ENCODE data around the gene MSX2. TPM values are rescaled to one million over a fixed set of nuclear protein-coding genes. Genes with fewer than 3 reads are reported as not detected.
A peak's percentile ranks its signal among the peaks of the same experiment; 100 is the strongest.

Gene MSX2
- total and polyA plus RNA-seq, 4 experiments from 2014 or later: 0.30 TPM; not detected in 3

DNA sequence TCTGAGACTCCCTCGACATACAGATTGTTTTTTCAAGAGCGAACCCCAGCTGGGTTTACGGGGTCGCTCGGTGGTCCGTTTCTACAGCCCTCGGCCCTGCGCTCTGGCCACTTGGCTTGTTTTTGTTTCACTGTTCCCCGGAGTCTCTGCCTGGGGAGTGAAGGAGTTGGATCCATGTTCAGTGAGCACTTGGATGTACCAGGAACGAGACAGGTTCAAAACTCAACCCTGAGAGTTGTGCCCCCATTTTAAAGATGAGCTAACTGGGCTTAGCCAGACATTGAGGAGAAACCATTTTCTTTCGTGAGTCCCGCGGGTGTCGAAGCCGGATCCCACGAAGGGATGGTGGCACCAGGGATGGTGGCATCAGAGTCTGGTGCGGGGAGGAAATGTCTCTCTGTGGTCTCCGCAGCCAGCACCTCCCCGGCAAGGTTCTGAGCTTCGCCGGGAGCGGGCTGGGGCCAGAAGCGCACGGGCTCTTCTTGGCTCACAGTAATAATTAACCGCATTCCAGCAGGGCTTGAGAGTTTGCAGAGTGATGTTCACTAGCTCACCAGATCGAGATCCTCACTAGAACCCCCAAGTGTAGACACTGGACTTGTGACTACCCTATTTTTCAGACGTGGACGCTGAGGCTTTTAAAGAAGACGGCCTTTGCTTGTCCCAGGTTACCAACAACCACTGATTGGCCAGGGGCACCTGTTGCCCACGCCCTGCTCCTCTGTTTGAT, 1.0 kb downstream of the MSX2 start:
- H3K4me3 Mint-ChIP-seq: peak overlapping the region in 7 of 8 donors; percentile 17 to 72 (median 46)

DNA sequence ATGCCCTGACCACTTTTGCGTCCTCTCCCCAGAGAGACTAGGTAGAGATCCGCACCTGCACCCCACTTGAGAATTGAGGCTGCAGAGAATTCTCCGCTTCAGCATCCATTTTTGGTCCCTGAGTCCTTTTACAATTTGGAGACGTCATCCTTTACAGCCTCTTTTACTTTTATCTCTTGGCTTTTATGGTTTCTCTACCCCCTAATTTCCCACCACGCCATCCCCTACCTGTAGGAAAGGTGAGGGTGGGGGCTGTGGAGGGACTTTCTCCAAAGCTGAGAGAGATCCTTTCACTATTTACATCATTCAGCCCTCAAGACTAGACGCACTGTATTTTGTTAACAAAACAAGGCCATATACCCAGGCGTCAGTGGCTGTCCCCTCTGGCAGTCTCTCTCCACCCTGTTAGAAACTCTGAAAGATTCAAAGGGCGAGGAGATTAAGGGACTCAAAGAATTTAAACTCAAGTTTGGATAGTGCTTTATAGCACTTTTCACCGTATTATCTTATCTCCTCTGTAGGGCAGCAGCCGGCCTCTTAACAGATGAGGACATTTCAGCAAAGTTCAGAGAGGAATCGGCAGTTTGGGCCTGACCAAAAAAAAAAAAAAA, 1.7 kb downstream of the MSX2 start:
- CTCF ChIA-PET (ENCODE audit: partially characterized antibody): no interaction called here

More for the DNA sequence above, 1.0 kb downstream of the MSX2 start:
- H3K4me1 Mint-ChIP-seq: peaks cover 7 to 31% (median 16%) of the 10 kb centered on the region in 4 donors
- Histone ChIP-seq H3K27me3 (ENCODE audit: insufficient read depth, low read length) (peaks cover 40% of the 10 kb centered on the region), H3K27ac (ENCODE audit: low read depth, low read length) (no peak overlapping the region), H3K4me3 (ENCODE audit: low read length in 2 of 2) (no peak overlapping the region), H3K4me1 (ENCODE audit: insufficient read depth, low read length) (peaks cover 10% of the 10 kb centered on the region), H3K36me3 (ENCODE audit: insufficient read depth, low read length) (no peaks in the 10 kb centered on the region), H3K9me3 (ENCODE audit: control insufficient read depth in 1 of 2, low read length in 2 of 2) (no peaks in the 10 kb centered on the region)
- H3K27ac Mint-ChIP-seq: no peak overlapping the region
- DNase-seq: no peak
- intact Hi-C loops (cut with micrococcal nuclease): no loop called here
- POLR2A ChIA-PET (ENCODE audit: partially characterized antibody): no interaction called here
- H3K9me3 Mint-ChIP-seq: peaks cover 0 to 7% (median 3%) of the 10 kb centered on the region in 8 donors
- H3K36me3 Mint-ChIP-seq: no peaks in the 10 kb centered on the region
- H3K27me3 Mint-ChIP-seq: peaks cover 61 to 70% of the 10 kb centered on the region in 2 donors
- CTCF ChIA-PET (ENCODE audit: partially characterized antibody): no interaction called here

DNA sequence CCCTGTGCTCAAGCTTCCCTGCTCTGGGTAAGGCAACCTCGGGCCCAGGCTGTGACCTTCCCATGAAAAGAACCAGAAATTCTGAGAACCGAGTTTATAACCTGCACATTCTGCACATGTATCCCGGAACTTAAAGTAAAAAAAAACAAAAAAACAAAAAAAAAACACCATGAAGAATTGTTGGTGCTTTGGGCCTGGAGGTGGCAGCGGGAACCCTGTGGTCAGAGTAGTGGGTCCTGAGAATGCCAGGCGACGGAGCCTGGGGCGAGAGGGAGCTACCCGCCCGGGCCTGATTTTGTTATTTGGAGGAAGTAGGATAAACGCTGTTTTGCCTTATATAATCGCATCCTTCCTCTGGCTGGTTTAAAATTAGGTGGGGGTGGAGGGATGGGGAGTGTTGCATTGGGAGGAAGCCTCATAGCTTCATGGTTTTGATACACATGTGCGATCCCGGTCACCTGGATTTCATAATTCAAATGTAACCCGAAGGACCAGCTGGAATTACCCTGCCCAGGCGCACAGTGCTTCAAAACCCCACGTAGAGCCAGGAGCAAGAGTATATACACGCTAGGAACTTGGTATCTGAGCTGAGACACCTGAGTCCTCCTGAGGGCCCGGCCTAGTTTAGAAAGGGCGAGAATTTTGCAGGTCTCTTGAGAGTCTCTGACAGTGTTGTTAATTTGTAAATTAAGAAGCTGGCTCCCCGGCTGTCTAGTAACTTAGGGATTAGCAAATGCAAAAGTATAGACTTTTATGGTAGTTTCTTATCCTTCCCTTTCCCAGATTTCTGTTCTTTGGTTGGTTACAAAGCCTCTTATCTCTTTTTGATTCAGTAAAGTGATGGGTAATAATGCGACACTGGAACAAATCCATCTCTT, 2.8 kb downstream of the MSX2 start:
- no peaks in the 10 kb centered on the region for H3K36me3 ChIP-seq (ENCODE audit: insufficient read depth, low read length)
- CTCF ChIA-PET (ENCODE audit: partially characterized antibody): no interaction called here
- no peaks in the 10 kb centered on the region for H3K9me3 ChIP-seq (ENCODE audit: control insufficient read depth in 1 of 2, low read length in 2 of 2)
- no peak for DNase-seq
- POLR2A ChIA-PET (ENCODE audit: partially characterized antibody): no interaction called here
- no peak overlapping the region for H3K4me3 ChIP-seq (ENCODE audit: low read length in 2 of 2)
- no peak overlapping the region for H3K4me3 Mint-ChIP-seq
- no peaks in the 10 kb centered on the region for H3K36me3 Mint-ChIP-seq
- peaks cover 28% of the 10 kb centered on the region for H3K27me3 ChIP-seq (ENCODE audit: insufficient read depth, low read length)
- peaks cover 5 to 30% (median 14%) of the 10 kb centered on the region in 4 donors for H3K4me1 Mint-ChIP-seq
- no peak overlapping the region for H3K27ac ChIP-seq (ENCODE audit: low read depth, low read length)
- no peak overlapping the region for H3K27ac Mint-ChIP-seq
- intact Hi-C loops (cut with micrococcal nuclease): no loop called here
- peaks cover 7% of the 10 kb centered on the region for H3K4me1 ChIP-seq (ENCODE audit: insufficient read depth, low read length)
- H3K9me3 Mint-ChIP-seq: peaks cover 0 to 8% (median 3%) of the 10 kb centered on the region in 8 donors
- peaks cover 59 to 68% of the 10 kb centered on the region in 2 donors for H3K27me3 Mint-ChIP-seq

More for the DNA sequence above, 1.7 kb downstream of the MSX2 start:
- peaks cover 37% of the 10 kb centered on the region for H3K27me3 ChIP-seq (ENCODE audit: insufficient read depth, low read length)
- no peak overlapping the region for H3K4me3 ChIP-seq (ENCODE audit: low read length in 2 of 2)
- no peaks in the 10 kb centered on the region for H3K36me3 Mint-ChIP-seq
- no peak for DNase-seq
- peaks cover 5 to 31% (median 15%) of the 10 kb centered on the region in 4 donors for H3K4me1 Mint-ChIP-seq
- intact Hi-C loops (cut with micrococcal nuclease): no loop called here
- no peak overlapping the region for H3K27ac Mint-ChIP-seq
- H3K27me3 Mint-ChIP-seq: peaks cover 64 to 72% of the 10 kb centered on the region in 2 donors
- H3K4me3 Mint-ChIP-seq: peak overlapping the region in 4 of 8 donors; percentile 31 to 52 (median 40)
- no peak overlapping the region for H3K27ac ChIP-seq (ENCODE audit: low read depth, low read length)
- H3K9me3 Mint-ChIP-seq: peaks cover 0 to 7% (median 3%) of the 10 kb centered on the region in 8 donors
- H3K9me3 ChIP-seq (ENCODE audit: control insufficient read depth in 1 of 2, low read length in 2 of 2): no peaks in the 10 kb centered on the region
- POLR2A ChIA-PET (ENCODE audit: partially characterized antibody): no interaction called here
- H3K36me3 ChIP-seq (ENCODE audit: insufficient read depth, low read length): no peaks in the 10 kb centered on the region
- peaks cover 7% of the 10 kb centered on the region for H3K4me1 ChIP-seq (ENCODE audit: insufficient read depth, low read length)

DNA sequence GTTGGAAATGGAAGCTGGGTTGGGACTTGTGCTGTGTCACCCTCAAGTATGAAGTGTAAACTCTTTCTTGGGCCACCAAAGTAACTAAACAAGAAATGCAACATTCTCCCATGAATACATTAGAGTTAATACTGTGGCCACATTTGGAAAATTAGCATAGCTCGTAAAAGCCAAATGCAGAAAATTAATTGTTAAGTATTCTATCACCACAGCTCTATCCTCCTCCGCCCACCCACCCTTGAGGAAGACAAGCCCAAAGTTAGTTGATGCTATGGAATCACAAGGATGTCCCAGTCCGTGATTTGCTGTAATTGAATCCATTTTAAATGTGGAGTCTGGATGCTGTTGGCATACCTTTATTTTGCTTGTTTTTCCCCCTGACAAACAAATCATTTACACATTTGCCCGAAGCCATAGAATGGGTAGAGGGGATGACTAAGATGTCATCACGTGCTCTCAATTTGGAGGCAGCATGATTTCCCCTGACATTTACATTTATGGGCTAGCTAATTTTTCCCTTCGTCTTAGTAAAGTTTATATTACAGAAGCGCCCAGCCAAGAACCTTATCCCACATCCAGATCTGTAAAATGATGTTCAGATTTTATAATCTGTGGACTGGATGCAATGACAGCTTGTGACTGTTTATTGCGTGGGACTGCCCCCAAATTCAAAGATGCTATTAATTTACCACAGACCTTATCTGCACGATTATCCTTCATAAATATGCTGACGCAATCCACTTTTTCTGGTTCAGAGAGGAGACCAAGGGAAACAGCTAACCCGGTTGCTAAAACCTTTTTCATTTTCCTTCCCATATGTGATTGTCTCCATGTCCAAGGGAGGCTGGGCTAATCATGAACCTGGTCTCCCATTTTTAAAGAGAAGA, 3.7 kb downstream of the MSX2 start:
- Histone ChIP-seq H3K36me3 (ENCODE audit: insufficient read depth, low read length) (no peaks in the 10 kb centered on the region), H3K9me3 (ENCODE audit: control insufficient read depth in 1 of 2, low read length in 2 of 2) (no peaks in the 10 kb centered on the region), H3K27ac (ENCODE audit: low read depth, low read length) (no peak overlapping the region), H3K4me1 (ENCODE audit: insufficient read depth, low read length) (peaks cover 7% of the 10 kb centered on the region), H3K4me3 (ENCODE audit: low read length in 2 of 2) (no peak overlapping the region), H3K27me3 (ENCODE audit: insufficient read depth, low read length) (peaks cover 24% of the 10 kb centered on the region)
- ChIA-PET POLR2A (ENCODE audit: partially characterized antibody) (no interaction called here), CTCF (ENCODE audit: partially characterized antibody) (no interaction called here)
- no peak for DNase-seq
- H3K27ac Mint-ChIP-seq: no peak overlapping the region
- intact Hi-C loops (cut with micrococcal nuclease): no loop called here
- H3K27me3 Mint-ChIP-seq: peaks cover 54 to 63% of the 10 kb centered on the region in 2 donors
- H3K4me3 Mint-ChIP-seq: no peak overlapping the region
- H3K9me3 Mint-ChIP-seq: peaks cover 0 to 8% (median 3%) of the 10 kb centered on the region in 8 donors
- H3K4me1 Mint-ChIP-seq: peaks cover 5 to 30% (median 10%) of the 10 kb centered on the region in 4 donors
- H3K36me3 Mint-ChIP-seq: no peaks in the 10 kb centered on the region

DNA sequence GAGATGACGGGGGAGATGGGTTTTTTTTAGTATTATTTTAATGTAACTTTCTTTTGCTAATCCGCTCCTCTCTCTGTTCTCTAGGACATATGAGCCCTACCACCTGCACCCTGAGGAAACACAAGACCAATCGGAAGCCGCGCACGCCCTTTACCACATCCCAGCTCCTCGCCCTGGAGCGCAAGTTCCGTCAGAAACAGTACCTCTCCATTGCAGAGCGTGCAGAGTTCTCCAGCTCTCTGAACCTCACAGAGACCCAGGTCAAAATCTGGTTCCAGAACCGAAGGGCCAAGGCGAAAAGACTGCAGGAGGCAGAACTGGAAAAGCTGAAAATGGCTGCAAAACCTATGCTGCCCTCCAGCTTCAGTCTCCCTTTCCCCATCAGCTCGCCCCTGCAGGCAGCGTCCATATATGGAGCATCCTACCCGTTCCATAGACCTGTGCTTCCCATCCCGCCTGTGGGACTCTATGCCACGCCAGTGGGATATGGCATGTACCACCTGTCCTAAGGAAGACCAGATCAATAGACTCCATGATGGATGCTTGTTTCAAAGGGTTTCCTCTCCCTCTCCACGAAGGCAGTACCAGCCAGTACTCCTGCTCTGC, 4.8 kb downstream of the MSX2 start:
- peaks cover 0 to 5% (median under 1%) of the 10 kb centered on the region in 8 donors for H3K9me3 Mint-ChIP-seq
- H3K27ac Mint-ChIP-seq: no peak overlapping the region
- no peak overlapping the region for H3K4me3 ChIP-seq (ENCODE audit: low read length in 2 of 2)
- no peak overlapping the region for H3K4me3 Mint-ChIP-seq
- no peak for DNase-seq
- POLR2A ChIA-PET (ENCODE audit: partially characterized antibody): interaction anchor here (0.6 kb wide), 1 partner anchor 28 kb away, joined by 3 read pairs; no protein-coding TSS in a partner anchor
- intact Hi-C loops (cut with micrococcal nuclease): no loop called here
- H3K36me3 Mint-ChIP-seq: no peaks in the 10 kb centered on the region
- peaks cover under 1 to 24% (median 3%) of the 10 kb centered on the region in 4 donors for H3K4me1 Mint-ChIP-seq
- no peaks in the 10 kb centered on the region for H3K4me1 ChIP-seq (ENCODE audit: insufficient read depth, low read length)
- H3K27me3 ChIP-seq (ENCODE audit: insufficient read depth, low read length): peaks cover 25% of the 10 kb centered on the region
- CTCF ChIA-PET (ENCODE audit: partially characterized antibody): no interaction called here
- no peaks in the 10 kb centered on the region for H3K9me3 ChIP-seq (ENCODE audit: control insufficient read depth in 1 of 2, low read length in 2 of 2)
- H3K36me3 ChIP-seq (ENCODE audit: insufficient read depth, low read length): no peaks in the 10 kb centered on the region
- H3K27me3 Mint-ChIP-seq: peaks cover 48 to 57% of the 10 kb centered on the region in 2 donors
- H3K27ac ChIP-seq (ENCODE audit: low read depth, low read length): no peak overlapping the region

DNA sequence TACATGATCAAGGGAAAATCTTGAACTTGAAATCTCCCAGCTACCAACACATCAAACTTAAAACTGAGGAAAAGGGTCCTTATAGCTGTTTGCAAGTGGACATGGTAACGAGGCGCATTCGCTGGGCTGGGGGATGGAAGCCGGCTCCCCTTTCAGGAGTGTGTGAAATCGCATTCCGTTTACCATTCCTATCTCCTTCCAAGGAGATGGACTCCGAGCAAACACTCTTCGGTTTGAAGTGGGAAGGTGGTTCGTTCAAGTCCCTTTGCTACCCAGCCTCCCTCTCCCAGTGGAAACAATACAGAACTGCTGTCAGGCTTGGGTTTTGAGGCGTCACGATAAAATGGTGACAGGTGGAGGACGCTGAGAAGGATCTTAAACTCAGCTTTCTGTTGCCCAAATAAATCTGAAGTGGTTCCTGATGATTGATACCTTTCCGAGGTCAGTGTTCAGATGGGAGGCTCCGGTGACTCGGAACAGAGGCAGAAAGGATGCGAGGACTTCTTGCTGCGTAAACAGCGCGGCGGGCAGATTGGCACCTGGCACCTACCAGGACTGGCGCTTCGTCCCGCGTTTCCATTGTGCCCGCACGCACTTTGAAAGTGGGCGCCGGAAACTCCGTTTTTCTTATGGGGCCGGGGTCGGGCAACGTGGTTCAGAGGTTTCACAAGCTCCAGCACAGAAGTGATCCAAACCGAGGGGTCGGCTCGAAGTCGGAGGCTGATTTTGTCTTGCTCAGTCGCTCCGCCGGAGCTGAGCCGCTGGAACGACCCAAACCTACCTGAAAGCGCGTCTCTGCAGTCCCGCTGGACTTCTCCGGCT, 7.0 kb downstream of the MSX2 start:
- peaks cover 52 to 68% of the 10 kb centered on the region in 2 donors for H3K27me3 Mint-ChIP-seq
- peaks cover 0 to 4% (median 0%) of the 10 kb centered on the region in 8 donors for H3K9me3 Mint-ChIP-seq
- Histone ChIP-seq H3K4me1 (ENCODE audit: insufficient read depth, low read length) (no peaks in the 10 kb centered on the region), H3K4me3 (ENCODE audit: low read length in 2 of 2) (no peak overlapping the region), H3K9me3 (ENCODE audit: control insufficient read depth in 1 of 2, low read length in 2 of 2) (no peaks in the 10 kb centered on the region), H3K36me3 (ENCODE audit: insufficient read depth, low read length) (no peaks in the 10 kb centered on the region), H3K27ac (ENCODE audit: low read depth, low read length) (no peak overlapping the region), H3K27me3 (ENCODE audit: insufficient read depth, low read length) (peaks cover 30% of the 10 kb centered on the region)
- H3K4me1 Mint-ChIP-seq: peaks cover 4 to 21% (median 8%) of the 10 kb centered on the region in 4 donors
- ChIA-PET POLR2A (ENCODE audit: partially characterized antibody) (no interaction called here), CTCF (ENCODE audit: partially characterized antibody) (interaction anchor here (0.6 kb wide), 1 partner anchor 34 kb away, joined by 3 read pairs; no protein-coding TSS in a partner anchor)
- DNase-seq: no peak
- H3K4me3 Mint-ChIP-seq: peak overlapping the region in 1 of 8 donors; percentile 8
- intact Hi-C loops (cut with micrococcal nuclease): no loop called here
- H3K27ac Mint-ChIP-seq: no peak overlapping the region
- H3K36me3 Mint-ChIP-seq: peaks cover 0 to 2% of the 10 kb centered on the region in 2 donors
